ENCODE results near the gene PSAT1. TPM values are rescaled to one million over a fixed set of nuclear protein-coding genes. Genes with fewer than 3 reads are reported as not detected.

The PSAT1 gene
- polyA plus RNA-seq, 1 donor from 2014 or later = 18.0 TPM

DNA sequence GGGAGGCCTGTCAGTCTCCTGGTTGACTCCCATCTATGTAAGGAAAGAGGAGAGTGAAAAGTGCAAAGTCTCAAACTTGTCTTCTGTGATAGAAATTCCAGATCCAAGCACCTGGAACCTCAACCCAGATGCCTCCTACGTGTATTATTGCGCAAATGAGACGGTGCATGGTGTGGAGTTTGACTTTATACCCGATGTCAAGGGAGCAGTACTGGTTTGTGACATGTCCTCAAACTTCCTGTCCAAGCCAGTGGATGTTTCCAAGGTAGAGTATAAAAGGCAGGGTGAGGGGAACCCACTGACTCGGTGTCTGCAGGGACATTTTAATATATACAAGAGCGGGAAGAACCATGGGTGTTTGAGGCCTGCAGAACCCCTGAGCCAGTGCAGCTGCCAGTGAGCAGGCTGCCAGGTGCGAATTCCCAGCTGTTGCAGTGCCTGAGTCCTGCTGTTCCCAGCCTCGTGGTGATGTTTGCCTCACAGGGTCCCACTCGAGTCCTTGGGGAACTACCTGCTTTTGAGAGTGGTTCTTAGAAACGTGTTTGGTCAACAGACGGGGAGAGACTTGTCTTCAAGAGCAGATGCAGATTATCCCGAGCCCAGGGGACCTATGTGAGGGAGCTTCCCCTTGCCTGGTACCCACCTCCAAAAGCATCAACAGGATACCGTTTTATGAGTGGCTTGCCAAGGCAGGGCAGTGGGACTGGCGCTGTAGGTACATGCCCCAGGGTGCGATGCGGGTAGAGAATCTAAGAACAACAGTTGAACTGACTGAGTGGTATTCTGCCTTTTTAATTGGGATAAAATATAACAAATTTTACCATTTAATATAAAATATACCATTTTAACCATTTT, 9.5 kb downstream of the PSAT1 start:
- H3K4me3 ChIP-seq (ENCODE audit: low read length) = no peak overlapping the region
- no peaks in the 10 kb centered on the region for H3K27me3 ChIP-seq (ENCODE audit: insufficient read depth, low read depth, low read length)
- no peaks in the 10 kb centered on the region for H3K9me2 ChIP-seq (ENCODE audit: insufficient read depth, low read length)
- H3K79me2 ChIP-seq (replicated peaks; ENCODE audit: insufficient read depth, low read length) = peaks cover 3% of the 10 kb centered on the region
- H4K20me1 ChIP-seq (ENCODE audit: insufficient read depth) = no peaks in the 10 kb centered on the region
- no peak overlapping the region for H2AFZ ChIP-seq (ENCODE audit: low read depth, low read length)
- TF ChIP-seq, protein P1, sequence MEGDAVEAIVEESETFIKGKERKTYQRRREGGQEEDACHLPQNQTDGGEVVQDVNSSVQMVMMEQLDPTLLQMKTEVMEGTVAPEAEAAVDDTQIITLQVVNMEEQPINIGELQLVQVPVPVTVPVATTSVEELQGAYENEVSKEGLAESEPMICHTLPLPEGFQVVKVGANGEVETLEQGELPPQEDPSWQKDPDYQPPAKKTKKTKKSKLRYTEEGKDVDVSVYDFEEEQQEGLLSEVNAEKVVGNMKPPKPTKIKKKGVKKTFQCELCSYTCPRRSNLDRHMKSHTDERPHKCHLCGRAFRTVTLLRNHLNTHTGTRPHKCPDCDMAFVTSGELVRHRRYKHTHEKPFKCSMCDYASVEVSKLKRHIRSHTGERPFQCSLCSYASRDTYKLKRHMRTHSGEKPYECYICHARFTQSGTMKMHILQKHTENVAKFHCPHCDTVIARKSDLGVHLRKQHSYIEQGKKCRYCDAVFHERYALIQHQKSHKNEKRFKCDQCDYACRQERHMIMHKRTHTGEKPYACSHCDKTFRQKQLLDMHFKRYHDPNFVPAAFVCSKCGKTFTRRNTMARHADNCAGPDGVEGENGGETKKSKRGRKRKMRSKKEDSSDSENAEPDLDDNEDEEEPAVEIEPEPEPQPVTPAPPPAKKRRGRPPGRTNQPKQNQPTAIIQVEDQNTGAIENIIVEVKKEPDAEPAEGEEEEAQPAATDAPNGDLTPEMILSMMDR (IDR thresholded peaks at IDR 0.05; ENCODE audit: poor library complexity, severe bottlenecking) = no peak
- TF ChIP-seq TAF1 (IDR thresholded peaks at IDR 0.05; ENCODE audit: low read depth) (no peak), EZH2 (IDR thresholded peaks at IDR 0.05; ENCODE audit: borderline replicate concordance, insufficient read depth, low read length, poor library complexity, severe bottlenecking) (no peak), RAD21 (conservative IDR thresholded peaks at IDR 0.05) (no peak), EP300 (conservative IDR thresholded peaks at IDR 0.05; ENCODE audit: poor library complexity, severe bottlenecking) (no peak), MXI1 (conservative IDR thresholded peaks at IDR 0.05; ENCODE audit: poor library complexity, severe bottlenecking) (no peak), SMC3 (conservative IDR thresholded peaks at IDR 0.05; ENCODE audit: poor library complexity) (no peak), POLR2AphosphoS5 (IDR thresholded peaks at IDR 0.05) (no peak)
- TF ChIP-seq, protein P2, sequence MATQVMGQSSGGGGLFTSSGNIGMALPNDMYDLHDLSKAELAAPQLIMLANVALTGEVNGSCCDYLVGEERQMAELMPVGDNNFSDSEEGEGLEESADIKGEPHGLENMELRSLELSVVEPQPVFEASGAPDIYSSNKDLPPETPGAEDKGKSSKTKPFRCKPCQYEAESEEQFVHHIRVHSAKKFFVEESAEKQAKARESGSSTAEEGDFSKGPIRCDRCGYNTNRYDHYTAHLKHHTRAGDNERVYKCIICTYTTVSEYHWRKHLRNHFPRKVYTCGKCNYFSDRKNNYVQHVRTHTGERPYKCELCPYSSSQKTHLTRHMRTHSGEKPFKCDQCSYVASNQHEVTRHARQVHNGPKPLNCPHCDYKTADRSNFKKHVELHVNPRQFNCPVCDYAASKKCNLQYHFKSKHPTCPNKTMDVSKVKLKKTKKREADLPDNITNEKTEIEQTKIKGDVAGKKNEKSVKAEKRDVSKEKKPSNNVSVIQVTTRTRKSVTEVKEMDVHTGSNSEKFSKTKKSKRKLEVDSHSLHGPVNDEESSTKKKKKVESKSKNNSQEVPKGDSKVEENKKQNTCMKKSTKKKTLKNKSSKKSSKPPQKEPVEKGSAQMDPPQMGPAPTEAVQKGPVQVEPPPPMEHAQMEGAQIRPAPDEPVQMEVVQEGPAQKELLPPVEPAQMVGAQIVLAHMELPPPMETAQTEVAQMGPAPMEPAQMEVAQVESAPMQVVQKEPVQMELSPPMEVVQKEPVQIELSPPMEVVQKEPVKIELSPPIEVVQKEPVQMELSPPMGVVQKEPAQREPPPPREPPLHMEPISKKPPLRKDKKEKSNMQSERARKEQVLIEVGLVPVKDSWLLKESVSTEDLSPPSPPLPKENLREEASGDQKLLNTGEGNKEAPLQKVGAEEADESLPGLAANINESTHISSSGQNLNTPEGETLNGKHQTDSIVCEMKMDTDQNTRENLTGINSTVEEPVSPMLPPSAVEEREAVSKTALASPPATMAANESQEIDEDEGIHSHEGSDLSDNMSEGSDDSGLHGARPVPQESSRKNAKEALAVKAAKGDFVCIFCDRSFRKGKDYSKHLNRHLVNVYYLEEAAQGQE (IDR thresholded peaks at IDR 0.05; ENCODE audit: borderline replicate concordance) = no peak
- H3K9ac ChIP-seq (ENCODE audit: low read length) = no peak overlapping the region
- no peak overlapping the region for H3K27ac ChIP-seq (ENCODE audit: low read length)
- H3K9me3 ChIP-seq (ENCODE audit: low read length) = no peaks in the 10 kb centered on the region
- H3K36me3 ChIP-seq (ENCODE audit: insufficient read depth, low read length) = peaks cover 6% of the 10 kb centered on the region
- H3F3A ChIP-seq (ENCODE audit: insufficient read depth, low read length, poor library complexity, severe bottlenecking) = no peaks in the 10 kb centered on the region
- H3K4me2 ChIP-seq (ENCODE audit: low read length) = no peak overlapping the region

DNA sequence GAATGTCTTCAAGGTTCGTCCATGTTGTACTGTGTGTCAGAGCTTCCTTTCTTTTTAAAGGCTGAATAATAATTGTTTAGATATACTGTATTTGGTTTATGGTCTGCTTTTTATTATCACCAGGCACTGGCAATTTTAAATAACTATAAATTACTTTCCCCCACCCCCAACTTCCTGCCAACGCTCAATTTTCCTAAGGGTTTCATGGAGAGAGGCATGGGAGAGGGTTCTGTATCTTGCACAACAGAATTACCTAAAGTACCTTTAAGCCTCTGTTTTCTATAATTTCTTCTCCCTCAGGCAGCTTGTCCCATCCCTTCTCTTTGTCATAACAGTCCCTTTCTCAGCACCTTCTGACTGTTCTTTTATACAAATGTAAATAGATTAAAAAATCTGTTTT, 10.4 kb downstream of the PSAT1 start:
- no peaks in the 10 kb centered on the region for H3K27me3 ChIP-seq (ENCODE audit: insufficient read depth, low read depth, low read length)
- peaks cover 6% of the 10 kb centered on the region for H3K36me3 ChIP-seq (ENCODE audit: insufficient read depth, low read length)
- no peak overlapping the region for H3K27ac ChIP-seq (ENCODE audit: low read length)
- H2AFZ ChIP-seq (ENCODE audit: low read depth, low read length) = no peak overlapping the region
- no peak overlapping the region for H3K9ac ChIP-seq (ENCODE audit: low read length)
- no peaks in the 10 kb centered on the region for H3F3A ChIP-seq (ENCODE audit: insufficient read depth, low read length, poor library complexity, severe bottlenecking)
- no peaks in the 10 kb centered on the region for H3K9me2 ChIP-seq (ENCODE audit: insufficient read depth, low read length)
- H3K9me3 ChIP-seq (ENCODE audit: low read length) = no peaks in the 10 kb centered on the region
- H4K20me1 ChIP-seq (ENCODE audit: insufficient read depth) = no peaks in the 10 kb centered on the region
- H3K79me2 ChIP-seq (replicated peaks; ENCODE audit: insufficient read depth, low read length) = peaks cover 3% of the 10 kb centered on the region
- no peak overlapping the region for H3K4me3 ChIP-seq (ENCODE audit: low read length)
- TF ChIP-seq, protein P1 (IDR thresholded peaks at IDR 0.05; ENCODE audit: poor library complexity, severe bottlenecking) = no peak
- TF ChIP-seq, protein P2 (IDR thresholded peaks at IDR 0.05; ENCODE audit: borderline replicate concordance) = no peak
- TF ChIP-seq SMC3 (conservative IDR thresholded peaks at IDR 0.05; ENCODE audit: poor library complexity) (no peak), RAD21 (conservative IDR thresholded peaks at IDR 0.05) (no peak), EZH2 (IDR thresholded peaks at IDR 0.05; ENCODE audit: borderline replicate concordance, insufficient read depth, low read length, poor library complexity, severe bottlenecking) (no peak), MXI1 (conservative IDR thresholded peaks at IDR 0.05; ENCODE audit: poor library complexity, severe bottlenecking) (no peak), TAF1 (IDR thresholded peaks at IDR 0.05; ENCODE audit: low read depth) (no peak), EP300 (conservative IDR thresholded peaks at IDR 0.05; ENCODE audit: poor library complexity, severe bottlenecking) (no peak), POLR2AphosphoS5 (IDR thresholded peaks at IDR 0.05) (no peak)
- H3K4me2 ChIP-seq (ENCODE audit: low read length) = no peak overlapping the region
